GM20000 (cell line): ENCODE data around the gene HYCC2.

Source experiments
- DNase-seq: peaks from one replicate; pipeline ENCODE4 v3.0.0; 2012; ENCODE audit warnings: low spot score
- TF ChIP-seq, protein P1 (sequence below): IDR thresholded peaks from 2 replicates; pipeline ENCODE4 v1.5.1; 2012; ENCODE audit warnings: mild to moderate bottlenecking, control low read depth; ENCODE audit errors: extremely low read depth, missing control alignments

The HYCC2 gene

GRCh38 chr2:201021914-201022313 is 49.6 kb downstream of the HYCC2 start:
- TF ChIP-seq, protein P1, sequence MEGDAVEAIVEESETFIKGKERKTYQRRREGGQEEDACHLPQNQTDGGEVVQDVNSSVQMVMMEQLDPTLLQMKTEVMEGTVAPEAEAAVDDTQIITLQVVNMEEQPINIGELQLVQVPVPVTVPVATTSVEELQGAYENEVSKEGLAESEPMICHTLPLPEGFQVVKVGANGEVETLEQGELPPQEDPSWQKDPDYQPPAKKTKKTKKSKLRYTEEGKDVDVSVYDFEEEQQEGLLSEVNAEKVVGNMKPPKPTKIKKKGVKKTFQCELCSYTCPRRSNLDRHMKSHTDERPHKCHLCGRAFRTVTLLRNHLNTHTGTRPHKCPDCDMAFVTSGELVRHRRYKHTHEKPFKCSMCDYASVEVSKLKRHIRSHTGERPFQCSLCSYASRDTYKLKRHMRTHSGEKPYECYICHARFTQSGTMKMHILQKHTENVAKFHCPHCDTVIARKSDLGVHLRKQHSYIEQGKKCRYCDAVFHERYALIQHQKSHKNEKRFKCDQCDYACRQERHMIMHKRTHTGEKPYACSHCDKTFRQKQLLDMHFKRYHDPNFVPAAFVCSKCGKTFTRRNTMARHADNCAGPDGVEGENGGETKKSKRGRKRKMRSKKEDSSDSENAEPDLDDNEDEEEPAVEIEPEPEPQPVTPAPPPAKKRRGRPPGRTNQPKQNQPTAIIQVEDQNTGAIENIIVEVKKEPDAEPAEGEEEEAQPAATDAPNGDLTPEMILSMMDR, result no peak
- DNase-seq, result no peak
